Neuron (in vitro differentiated cells): Measurements from ENCODE around the gene MED20.

Experiments used
- H2AFZ ChIP-seq: one replicate; pipeline ENCODE4 v1.6.1; 2013; ENCODE audit warnings: low read depth, mild to moderate bottlenecking, inconsistent platforms, low read length, moderate library complexity
- H3K27me3 ChIP-seq: one replicate; pipeline ENCODE4 v1.6.1; 2013; ENCODE audit warnings: low read length; ENCODE audit not compliant: insufficient read depth
- H3K36me3 ChIP-seq: one replicate; pipeline ENCODE4 v1.6.1; 2013; ENCODE audit warnings: low read length; ENCODE audit not compliant: insufficient read depth
- H3K4me1 ChIP-seq: one replicate; pipeline ENCODE4 v1.6.1; 2013; ENCODE audit warnings: low read length; ENCODE audit not compliant: insufficient read depth
- H3K4me3 ChIP-seq: 2 replicates; pipeline ENCODE4 v1.5.1; 2013; ENCODE audit warnings: mild to moderate bottlenecking, low read length, moderate library complexity
- H3K9me3 ChIP-seq: one replicate; pipeline ENCODE4 v1.6.1; 2013; ENCODE audit warnings: low read length

MED20 gene

DNA sequence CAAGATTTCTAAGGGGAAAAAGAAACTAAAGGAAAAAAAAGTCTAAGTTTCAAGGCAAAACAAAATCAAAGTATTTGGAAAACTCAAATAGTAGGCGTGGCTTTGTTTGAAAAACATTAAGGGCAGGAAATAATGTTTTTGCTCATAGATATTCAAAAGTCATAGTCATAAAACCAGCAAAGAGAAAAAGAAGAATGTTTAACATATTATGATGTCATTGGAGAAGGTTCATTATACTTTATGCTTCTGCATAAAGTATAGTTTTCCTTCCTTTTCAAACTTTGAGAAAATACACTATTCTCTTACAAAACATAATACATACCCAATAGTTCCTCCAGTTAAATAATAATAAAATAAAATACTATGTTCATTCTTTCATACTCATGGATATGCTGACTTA, 39.4 kb downstream of the MED20 start:
- Histone ChIP-seq H3K27me3 (no peaks in the 10 kb centered on the region), H2AFZ (no peak overlapping the region), H3K9me3 (no peaks in the 10 kb centered on the region), H3K4me3 (no peak overlapping the region), H3K36me3 (peaks cover 4% of the 10 kb centered on the region), H3K4me1 (peaks cover 2% of the 10 kb centered on the region)

DNA sequence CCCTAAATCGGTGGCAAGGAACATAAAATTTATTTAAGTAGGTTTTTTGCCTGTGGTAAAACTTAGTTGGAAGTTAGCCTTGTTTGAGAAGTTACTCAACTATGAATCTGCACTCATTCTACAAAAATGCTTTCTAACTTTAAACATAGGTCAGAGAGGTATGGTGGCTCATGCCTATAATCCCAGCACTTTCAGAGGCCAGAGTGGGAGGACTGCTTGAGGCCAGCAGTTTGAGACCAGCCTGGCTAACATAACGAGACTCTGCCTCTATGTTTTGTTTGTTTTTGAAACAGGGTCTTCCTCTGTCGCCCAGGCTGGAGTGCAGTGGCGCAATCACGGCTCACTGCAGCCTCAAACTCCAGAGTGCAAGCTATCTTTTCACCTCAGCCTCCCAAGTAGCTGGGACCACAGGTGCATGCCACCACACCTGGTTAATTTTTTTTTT, 42.0 kb downstream of the MED20 start:
- Histone ChIP-seq H3K9me3 (no peaks in the 10 kb centered on the region), H2AFZ (no peak overlapping the region), H3K4me1 (peaks cover 2% of the 10 kb centered on the region)

DNA sequence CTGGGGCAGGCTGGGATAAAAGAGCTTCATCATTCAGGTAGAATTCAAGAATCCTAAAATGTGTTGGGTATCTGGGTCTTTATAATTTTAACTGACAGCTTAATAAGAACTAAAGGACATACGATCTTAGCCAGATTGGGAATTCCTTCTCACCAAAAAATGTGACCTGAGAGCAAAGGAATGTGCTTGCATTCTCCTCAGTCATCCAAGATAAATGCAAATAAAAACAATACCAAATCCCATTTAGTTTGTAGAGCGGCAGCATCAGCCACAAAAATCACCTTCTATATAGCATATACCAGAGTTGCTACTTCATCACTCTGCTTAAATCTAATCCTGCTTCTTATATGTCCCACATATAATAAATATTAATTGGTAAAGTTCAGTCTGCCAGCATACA, 42.7 kb downstream of the MED20 start:
- no peaks in the 10 kb centered on the region for H3K27me3 ChIP-seq
- no peak overlapping the region for H2AFZ ChIP-seq
- no peak overlapping the region for H3K4me3 ChIP-seq
- H3K9me3 ChIP-seq: no peaks in the 10 kb centered on the region
- peaks cover 3% of the 10 kb centered on the region for H3K36me3 ChIP-seq
- H3K4me1 ChIP-seq: peaks cover 4% of the 10 kb centered on the region

More for the DNA sequence above, 42.0 kb downstream of the MED20 start:
- H3K27me3 ChIP-seq: no peaks in the 10 kb centered on the region
- H3K36me3 ChIP-seq: peaks cover 3% of the 10 kb centered on the region
- no peak overlapping the region for H3K4me3 ChIP-seq

DNA sequence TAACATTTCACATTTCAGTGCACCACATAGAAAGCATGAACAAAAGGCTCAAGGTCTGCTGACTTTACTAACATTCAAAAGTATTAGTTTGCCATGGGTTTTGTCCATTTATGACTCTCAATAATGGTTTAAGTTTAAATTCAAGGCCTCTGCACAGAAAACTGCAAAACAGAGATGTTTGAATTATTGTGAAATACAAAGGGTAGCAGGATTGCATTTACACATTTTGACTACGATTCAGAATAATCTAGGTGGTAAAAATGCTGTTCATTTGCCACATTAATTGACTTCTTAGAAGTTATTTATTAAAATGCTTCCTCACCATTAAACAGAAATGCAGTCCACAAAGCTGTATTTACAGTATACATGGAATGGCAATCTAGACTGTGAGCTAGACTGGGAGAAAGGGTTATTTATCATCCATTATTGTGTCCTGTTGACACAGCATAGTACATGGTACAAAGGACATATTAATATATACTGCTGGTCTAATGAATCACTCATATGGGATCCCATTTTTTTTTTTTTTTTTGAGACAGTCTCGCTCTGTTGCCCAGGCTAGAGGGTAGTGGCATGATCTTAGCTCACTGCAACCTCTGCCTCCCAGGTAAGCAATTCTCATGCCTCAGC, 43.8 kb downstream of the MED20 start:
- Histone ChIP-seq H3K4me1 (peaks cover 10% of the 10 kb centered on the region), H3K9me3 (no peaks in the 10 kb centered on the region), H3K36me3 (peaks cover 8% of the 10 kb centered on the region), H2AFZ (no peak overlapping the region), H3K27me3 (no peaks in the 10 kb centered on the region), H3K4me3 (no peak overlapping the region)

DNA sequence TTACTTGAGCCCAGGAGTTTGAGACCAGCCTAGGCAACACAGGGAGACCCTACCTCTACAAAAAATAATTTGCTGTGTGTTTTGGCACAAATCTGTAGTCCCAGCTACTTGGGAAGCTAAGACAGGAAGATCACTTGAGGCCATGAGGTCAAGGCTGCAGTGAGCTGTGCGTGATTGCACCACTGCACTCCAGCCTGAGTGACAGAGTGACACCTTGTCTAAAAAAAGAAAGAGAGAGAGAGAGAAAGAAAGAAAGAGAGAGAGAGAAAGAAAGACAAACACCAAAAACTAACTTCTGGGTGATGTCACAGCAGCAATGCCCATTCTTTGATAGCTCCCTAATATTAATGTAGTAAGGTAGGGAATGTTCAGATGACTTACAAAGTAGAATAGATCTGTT, 46.2 kb downstream of the MED20 start:
- H3K4me1 ChIP-seq: peaks cover 10% of the 10 kb centered on the region
- no peaks in the 10 kb centered on the region for H3K9me3 ChIP-seq
- H3K4me3 ChIP-seq: no peak overlapping the region
- no peak overlapping the region for H2AFZ ChIP-seq
- peaks cover 19% of the 10 kb centered on the region for H3K36me3 ChIP-seq
- H3K27me3 ChIP-seq: no peaks in the 10 kb centered on the region

DNA sequence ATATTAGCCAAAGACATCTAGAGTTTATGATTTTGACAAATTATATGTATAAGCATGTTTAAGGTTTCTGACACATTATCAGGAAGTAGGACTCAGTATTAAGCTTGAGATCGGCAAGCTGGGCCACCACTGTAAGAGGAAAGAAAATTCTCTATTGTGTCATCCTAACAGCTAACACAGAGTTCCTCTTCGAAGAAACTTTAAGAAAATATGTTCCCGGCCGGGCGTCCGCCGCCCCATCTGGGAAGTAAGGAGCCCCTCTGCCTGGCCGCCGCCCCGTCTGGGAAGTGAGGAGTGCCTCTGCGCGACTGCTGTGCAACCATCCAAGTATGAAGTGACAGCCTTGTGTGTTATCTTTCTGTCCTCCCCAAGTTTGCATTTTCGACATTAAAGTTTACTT, 48.8 kb downstream of the MED20 start:
- peaks cover 28% of the 10 kb centered on the region for H3K36me3 ChIP-seq
- no peak overlapping the region for H3K4me3 ChIP-seq
- H2AFZ ChIP-seq: no peak overlapping the region
- no peaks in the 10 kb centered on the region for H3K27me3 ChIP-seq
- H3K9me3 ChIP-seq: no peaks in the 10 kb centered on the region
- H3K4me1 ChIP-seq: peaks cover 8% of the 10 kb centered on the region

DNA sequence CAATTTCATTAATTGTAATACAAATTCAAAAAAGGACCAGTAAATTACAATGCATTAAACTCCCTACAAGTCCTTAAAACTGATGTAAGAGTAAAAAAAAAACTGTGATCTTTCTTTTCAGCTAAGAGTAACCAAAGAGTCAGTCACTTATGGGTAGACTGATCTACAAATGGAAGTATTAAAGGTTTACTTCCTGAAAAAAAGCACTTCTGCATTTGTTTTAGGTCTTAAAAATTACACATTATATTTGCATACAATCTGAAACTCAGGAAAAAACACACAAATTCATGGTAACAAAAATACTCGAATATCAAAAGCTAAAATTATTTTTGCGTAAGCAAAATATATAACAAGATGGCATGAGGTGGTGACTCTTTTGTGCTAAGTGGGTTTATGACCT, 49.2 kb downstream of the MED20 start:
- no peaks in the 10 kb centered on the region for H3K27me3 ChIP-seq
- H2AFZ ChIP-seq: no peak overlapping the region
- peaks cover 31% of the 10 kb centered on the region for H3K36me3 ChIP-seq
- no peak overlapping the region for H3K4me3 ChIP-seq
- H3K9me3 ChIP-seq: no peaks in the 10 kb centered on the region
- peaks cover 8% of the 10 kb centered on the region for H3K4me1 ChIP-seq

DNA sequence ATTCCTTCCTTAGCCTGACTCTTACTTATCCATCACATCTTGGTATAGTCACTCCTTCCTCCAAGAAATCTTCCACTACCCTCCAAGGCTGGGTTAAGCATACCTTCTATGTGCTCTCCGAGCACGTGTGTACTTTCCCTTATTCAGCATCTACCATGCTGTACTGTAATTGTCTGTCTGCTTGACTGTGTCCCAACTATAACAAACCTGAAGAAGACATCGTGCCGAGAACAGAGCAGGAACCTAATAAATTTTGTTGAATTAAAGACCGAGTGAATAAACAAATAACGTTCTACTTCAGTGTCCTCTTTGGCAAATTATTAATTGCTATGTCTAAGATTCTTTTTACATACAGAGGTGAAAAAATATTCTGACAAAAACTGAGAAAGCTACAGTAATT, 61.6 kb downstream of the MED20 start:
- peaks cover 18% of the 10 kb centered on the region for H3K36me3 ChIP-seq
- H3K4me1 ChIP-seq: no peaks in the 10 kb centered on the region
- H3K27me3 ChIP-seq: no peaks in the 10 kb centered on the region
- H3K4me3 ChIP-seq: no peak overlapping the region
- H2AFZ ChIP-seq: no peak overlapping the region
- H3K9me3 ChIP-seq: no peaks in the 10 kb centered on the region

DNA sequence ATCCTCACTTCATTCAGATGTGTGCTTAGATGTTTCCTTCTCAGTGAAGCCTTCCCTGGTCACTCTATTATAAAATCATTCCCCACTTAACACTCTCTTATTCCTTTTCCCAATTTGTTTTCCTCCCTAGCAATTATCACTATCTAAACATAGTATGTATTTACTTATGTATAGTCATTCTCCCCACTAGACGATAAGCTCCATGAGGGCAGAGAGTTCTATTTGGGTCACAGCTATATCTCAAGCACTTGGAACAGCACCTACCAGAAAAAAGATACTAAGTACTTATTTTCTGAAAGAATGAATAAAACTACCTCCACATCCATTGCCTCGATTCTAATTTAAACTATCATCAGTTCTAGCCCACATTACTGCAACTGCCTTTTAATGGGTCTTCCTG, 62.2 kb downstream of the MED20 start:
- H3K4me3 ChIP-seq: no peak overlapping the region
- peaks cover 18% of the 10 kb centered on the region for H3K36me3 ChIP-seq
- no peaks in the 10 kb centered on the region for H3K27me3 ChIP-seq
- no peak overlapping the region for H2AFZ ChIP-seq
- no peaks in the 10 kb centered on the region for H3K4me1 ChIP-seq
- no peaks in the 10 kb centered on the region for H3K9me3 ChIP-seq
